ENCODE results near the gene EIF4A3.
A peak's percentile ranks its signal among the peaks of the same experiment; 100 is the strongest.

The EIF4A3 gene

GRCh38 chr17:80169784-80170500, 23.0 kb upstream of the EIF4A3 start, which contains the start of gene CARD14:
Gene CARD14, plus strand, starts transcription at chr17:80170030. Its CDS starts 11,409 bp downstream, at chr17:80181439.
- peak; percentile 95 for DNase-seq

- DNase-seq = no peak
Measured at GRCh38 chr17:80169107-80169506, 22.2 kb upstream of the EIF4A3 start.

- no peak for DNase-seq
Measured at GRCh38 chr17:80168371-80168770, 21.4 kb upstream of the EIF4A3 start.

GRCh38 chr17:80166446-80166845, 19.5 kb upstream of the EIF4A3 start:
- DNase-seq = peak; percentile 44

GRCh38 chr17:80164185-80164584, 17.3 kb upstream of the EIF4A3 start:
- no peak for DNase-seq

- no peak for DNase-seq
Measured at GRCh38 chr17:80163336-80163735, 16.4 kb upstream of the EIF4A3 start.

- no peak for DNase-seq
Measured at GRCh38 chr17:80160536-80160935, 13.6 kb upstream of the EIF4A3 start.

GRCh38 chr17:80158846-80159245, 11.9 kb upstream of the EIF4A3 start:
- no peak for DNase-seq

GRCh38 chr17:80155600-80155999, 8.7 kb upstream of the EIF4A3 start:
- DNase-seq = peak; percentile 57

GRCh38 chr17:80154166-80154565, 7.2 kb upstream of the EIF4A3 start:
- no peak for DNase-seq

GRCh38 chr17:80153004-80153403, 6.1 kb upstream of the EIF4A3 start:
- no peak for DNase-seq

GRCh38 chr17:80152081-80152702, 5.3 kb upstream of the EIF4A3 start:
- no peak for DNase-seq

- DNase-seq = no peak
Measured at GRCh38 chr17:80151333-80151732, 4.4 kb upstream of the EIF4A3 start.

GRCh38 chr17:80146121-80147034, 550 bp downstream of the EIF4A3 start:
- peak; percentile 50 for DNase-seq

- DNase-seq = peak; percentile 25
Measured at GRCh38 chr17:80145076-80146075, 1.6 kb downstream of the EIF4A3 start.

- no peak for DNase-seq
Measured at GRCh38 chr17:80142929-80143328, 4.0 kb downstream of the EIF4A3 start.

- DNase-seq = no peak
Measured at GRCh38 chr17:80141463-80142165, 5.3 kb downstream of the EIF4A3 start.

GRCh38 chr17:80138856-80139426, 8.0 kb downstream of the EIF4A3 start:
- no peak for DNase-seq

GRCh38 chr17:80137131-80137530, 9.8 kb downstream of the EIF4A3 start:
- DNase-seq = no peak

GRCh38 chr17:80133626-80133970, 13.3 kb downstream of the EIF4A3 start:
- no peak for DNase-seq

- DNase-seq = no peak
Measured at GRCh38 chr17:80132906-80133625, 13.9 kb downstream of the EIF4A3 start.

All from DMS53 (cell line).